HG02840 (cell line): ENCODE data around the gene TMEM30A.
A peak's percentile ranks its signal among the peaks of the same experiment; 100 is the strongest.

Experiments
- ATAC-seq: cut with Tn5 transposase; IDR thresholded peaks from one replicate; pipeline ENCODE4 v1.9.1; 2021; ENCODE audit warnings: mild to moderate bottlenecking, moderate library complexity, moderate number of reproducible peaks; ENCODE audit not compliant: unreplicated experiment, low FRiP score

Gene TMEM30A

DNA sequence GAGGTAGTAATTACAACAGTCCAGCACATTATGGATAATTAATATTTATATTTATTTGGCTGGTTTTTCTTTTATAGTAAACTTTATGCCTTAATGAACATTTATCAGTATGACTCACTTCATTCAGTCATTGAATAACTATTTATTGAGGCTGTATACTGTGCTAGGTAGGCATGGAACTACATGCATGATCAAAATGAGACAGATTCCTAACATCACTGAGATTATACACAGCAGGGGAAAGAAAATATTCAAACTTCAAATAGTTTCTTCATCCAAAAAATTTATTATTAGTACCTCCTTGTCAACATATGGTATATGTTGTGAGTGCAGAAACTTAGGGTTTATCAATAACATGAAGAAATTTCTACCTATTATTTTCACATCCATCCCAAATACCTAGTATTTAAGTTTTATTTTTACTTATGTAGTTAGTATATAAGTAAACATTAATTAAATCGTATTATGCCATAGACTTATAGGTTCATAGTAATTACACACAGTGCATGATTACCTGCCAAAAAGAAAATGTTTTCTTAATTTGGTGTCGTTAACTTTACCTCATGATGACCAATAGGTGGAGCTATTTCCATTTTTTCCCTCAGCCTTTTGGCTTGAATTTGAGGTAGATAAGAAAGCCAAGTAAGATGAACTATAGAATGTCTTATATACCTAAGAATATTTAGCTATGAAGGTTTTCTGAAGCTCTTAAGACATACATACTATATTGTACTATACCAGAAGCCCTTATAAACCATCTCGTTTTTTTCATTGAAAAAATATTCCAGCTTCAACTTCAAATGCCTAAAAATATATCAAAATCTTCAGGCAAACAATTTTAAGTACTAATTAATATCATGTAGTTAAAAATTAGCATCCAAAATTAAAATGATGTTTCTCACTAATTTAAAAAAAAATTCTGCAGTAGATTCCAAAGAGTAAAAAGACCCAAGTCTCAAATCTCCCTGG lies 12.5 kb upstream of the TMEM30A start:
- ATAC-seq: peak; percentile 63

DNA sequence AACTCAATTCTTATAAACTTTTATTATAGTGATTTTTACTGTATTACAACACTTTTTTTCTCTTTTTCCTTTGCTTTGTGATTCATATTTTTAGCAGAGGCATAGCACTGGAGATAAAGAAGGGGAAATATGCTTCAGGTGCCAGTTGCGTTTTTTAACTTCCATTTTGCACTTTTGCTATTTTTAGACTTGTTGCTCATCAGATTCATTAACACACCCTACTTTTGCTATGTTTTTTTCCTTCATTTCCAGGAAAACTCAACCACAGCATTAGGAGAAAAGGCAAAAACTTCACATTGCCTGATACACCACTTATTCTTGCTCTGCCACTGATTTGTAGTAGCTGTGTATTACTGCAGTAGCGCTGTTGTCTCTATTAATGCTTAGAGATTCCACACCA lies 8.0 kb upstream of the TMEM30A start:
- no peak for ATAC-seq

DNA sequence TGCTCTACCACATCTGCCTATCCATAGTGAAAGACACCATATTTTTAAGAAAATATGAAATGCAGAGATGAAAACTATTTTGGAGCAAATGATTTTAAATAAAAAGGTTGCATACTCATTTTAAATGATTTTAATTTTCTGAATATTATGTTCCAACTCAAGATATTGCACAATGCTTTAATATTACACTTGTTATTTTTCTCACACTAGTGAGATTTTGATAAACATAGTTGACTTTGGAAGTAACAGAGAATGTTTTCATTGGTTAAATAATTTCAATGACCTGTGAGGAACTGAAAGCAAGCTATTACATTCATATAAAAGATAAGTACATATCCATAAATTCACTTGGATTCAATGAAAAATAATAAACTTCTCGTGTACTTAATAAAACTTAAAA lies 7.2 kb upstream of the TMEM30A start:
- ATAC-seq: no peak

DNA sequence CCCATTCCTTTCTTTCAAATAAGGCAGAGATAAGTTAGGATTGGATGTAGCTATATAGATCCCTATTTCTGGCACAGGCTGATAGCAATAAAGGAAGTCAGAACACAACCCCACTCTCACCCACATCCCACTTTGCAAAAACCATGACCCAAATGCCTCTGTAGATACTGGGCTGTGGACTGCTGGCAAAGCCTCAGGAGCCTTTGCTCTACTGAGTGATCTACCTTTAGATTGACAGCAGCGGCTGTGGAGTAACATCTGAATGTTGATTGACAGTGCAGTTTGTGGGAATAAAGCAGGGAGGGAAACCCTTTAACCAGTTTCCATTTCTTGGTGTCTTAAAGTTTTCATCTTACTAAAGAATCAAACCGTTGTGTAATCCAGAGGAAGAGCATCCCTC lies 6.7 kb upstream of the TMEM30A start:
- ATAC-seq: no peak

DNA sequence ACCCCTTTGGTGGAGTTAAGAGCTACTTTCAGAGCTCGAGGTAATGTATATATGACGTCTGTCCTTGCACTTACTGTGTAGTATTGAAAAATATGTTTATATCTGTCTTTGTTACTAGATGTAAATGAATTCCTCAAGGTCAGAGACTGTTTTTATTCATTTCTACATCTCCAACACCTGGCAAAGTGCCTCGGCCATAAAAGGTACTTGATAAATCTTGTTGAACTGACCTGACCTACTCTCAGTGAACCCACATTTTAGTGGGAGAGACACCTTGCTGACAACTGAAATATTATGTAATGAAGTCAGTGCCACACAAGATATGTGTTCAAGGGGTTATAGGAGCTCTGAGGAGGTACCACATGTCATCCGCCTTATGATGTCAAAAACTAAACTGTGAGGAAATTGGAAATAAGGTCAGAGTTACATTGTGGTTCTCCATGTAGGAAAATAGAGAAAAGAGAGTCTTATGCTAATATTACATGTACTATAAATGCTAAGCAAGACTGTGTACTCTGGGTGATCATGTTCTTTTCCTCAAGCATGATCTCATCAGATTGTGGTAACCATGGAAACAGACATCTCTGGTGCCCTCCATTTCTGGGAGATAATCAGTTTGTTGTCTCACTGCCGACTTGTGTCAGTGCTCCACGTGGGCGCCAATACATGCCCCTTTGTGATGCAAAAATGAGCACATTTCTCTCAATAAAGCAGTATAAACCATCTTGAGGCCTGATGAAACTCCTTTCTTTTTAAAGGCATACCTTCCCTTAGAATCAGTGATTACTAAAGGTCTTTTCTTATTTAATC lies 5.7 kb upstream of the TMEM30A start:
- ATAC-seq: no peak

DNA sequence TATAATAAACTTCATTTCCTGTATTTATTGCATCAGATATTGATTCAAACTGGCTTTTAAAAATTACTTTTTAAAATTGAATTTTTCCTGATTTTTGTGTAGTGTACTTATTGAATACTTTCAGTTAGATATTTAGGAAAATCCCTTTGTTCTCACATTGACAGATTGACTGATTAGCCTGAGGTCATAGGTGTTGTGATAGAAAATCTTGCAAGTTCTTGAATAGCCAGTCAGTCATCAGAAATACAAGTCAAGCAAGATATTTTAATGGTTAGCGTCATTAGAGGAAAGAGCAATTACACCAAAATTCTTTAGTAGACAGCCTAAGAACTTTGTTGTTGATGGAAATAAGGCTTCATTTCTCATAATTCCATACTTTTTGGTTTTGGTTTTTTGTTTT lies 3.4 kb upstream of the TMEM30A start:
- no peak for ATAC-seq

DNA sequence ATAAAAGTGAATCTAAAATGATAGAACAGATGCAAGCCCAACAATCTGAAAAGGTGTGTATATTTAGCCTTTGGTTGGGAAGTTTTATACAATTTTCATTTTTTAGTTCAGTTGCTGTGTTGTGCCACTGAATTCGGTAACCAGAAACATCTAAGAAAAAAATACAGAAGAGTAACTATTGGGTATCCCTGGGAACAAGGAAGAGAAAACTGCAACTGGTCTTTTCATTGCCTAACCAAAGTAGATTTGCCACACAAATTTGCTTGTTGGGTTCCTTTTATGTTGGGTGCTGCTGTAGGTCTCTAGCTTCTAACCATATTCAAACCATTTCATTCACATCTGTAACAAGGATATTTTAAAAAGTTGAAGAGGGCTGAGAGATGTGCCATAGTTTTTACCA lies 2.8 kb upstream of the TMEM30A start:
- ATAC-seq: no peak

DNA sequence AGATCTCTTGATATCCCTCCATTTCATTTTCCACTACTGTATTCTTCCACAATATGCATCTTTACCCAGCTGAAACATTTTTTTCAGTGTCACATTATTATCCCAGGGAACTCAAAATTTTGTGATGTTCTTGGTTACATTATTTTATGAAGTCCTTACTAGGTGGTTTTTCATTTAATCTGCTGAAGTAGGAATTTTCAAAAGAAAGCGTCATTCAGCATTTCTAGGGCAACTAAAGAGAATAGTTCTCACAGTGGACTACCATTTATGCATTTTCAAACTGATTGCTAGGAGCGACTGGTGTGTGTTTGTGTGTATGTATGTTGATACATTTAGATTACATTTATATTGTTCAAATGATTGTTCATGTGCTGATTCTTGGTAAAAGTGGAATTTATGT lies 2.4 kb upstream of the TMEM30A start:
- ATAC-seq: no peak

DNA sequence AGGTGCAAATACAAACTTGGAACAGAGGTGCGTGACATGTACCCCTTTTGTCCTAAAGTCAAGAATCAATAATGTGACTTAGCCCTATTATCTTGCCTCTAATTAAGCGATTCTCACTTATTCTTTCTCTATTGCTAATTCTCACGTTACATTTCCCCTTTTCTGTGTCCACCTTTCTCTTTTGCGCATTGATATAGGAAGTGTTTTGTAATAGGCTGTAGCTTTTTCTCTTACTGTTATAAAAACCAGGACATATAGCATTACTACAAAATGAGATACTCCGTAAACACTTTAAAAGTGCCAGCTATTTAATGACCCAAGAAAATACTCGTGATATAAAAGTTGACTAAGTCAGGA lies 669 bp upstream of the TMEM30A start:
- ATAC-seq: no peak

DNA sequence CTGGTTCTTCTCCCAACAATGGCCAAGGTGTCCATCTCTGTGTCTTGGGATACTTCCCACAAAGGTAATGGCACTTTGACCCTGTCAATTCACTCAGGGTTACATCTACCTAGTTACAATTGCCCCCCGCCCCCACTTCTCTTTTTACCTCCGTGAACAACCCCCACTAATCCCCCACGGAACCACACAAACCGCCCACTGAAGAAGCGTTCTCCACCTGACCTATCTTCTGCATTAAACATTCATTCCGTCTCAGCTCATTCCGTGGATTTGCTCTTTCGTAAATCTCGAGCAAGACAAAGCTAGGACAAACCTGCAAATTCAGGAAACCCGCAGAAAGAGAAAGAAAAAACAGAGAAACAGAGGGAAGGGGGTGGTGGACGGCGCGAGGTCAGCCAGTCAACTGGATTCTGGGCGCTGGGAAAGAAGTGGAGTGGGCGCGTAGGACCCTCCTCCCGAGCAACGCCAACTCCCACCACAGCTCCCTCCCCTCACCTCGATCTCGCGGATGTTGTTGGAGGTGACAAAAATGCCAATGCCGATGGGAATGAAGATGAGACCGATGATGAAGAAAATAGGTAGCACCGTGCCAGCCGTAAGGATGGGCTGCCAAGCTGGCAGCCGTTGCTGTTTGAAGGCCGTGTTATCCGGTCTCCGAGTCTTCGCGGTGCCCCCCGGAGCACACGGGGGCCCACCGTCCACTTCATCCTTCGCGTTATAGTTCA lies 523 bp downstream of the TMEM30A start:
- peak; percentile 24 for ATAC-seq

DNA sequence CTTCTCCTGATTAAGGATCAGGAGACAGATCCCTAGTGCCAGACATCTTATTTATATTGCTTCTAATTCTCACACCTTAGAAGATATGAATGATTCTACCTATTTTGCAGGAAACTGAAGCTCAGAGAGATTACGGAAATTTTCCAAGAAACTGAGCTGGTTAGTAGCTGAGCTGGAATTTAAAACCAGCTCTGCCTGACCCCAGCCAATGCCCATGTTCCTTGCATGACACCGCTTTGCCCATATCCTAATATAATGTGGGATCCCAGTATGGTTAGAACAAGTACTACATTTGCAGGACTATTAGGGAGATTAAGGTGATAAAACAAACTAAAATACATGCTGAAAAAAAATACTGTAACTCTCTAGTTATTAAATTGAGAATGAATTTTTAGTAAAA lies 1.9 kb downstream of the TMEM30A start:
- no peak for ATAC-seq

DNA sequence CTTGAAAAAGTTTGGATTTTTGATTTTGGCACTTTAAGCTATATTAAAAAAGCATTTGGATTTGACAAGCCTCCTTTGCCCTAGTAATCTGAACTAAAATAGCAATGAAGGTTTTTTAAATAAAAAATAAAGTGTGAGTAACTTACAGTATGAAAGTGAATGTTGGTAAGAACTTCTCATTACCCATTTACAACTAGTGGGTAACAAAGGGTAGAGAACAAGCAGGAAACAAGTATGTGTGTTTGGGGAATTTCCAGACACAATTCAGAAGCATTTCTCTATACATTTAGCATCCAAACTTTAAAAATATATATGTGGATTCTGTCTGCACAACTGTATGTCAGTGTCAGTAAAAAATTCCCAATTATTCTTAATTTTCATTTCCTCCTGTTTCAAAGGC lies 2.9 kb downstream of the TMEM30A start:
- no peak for ATAC-seq

DNA sequence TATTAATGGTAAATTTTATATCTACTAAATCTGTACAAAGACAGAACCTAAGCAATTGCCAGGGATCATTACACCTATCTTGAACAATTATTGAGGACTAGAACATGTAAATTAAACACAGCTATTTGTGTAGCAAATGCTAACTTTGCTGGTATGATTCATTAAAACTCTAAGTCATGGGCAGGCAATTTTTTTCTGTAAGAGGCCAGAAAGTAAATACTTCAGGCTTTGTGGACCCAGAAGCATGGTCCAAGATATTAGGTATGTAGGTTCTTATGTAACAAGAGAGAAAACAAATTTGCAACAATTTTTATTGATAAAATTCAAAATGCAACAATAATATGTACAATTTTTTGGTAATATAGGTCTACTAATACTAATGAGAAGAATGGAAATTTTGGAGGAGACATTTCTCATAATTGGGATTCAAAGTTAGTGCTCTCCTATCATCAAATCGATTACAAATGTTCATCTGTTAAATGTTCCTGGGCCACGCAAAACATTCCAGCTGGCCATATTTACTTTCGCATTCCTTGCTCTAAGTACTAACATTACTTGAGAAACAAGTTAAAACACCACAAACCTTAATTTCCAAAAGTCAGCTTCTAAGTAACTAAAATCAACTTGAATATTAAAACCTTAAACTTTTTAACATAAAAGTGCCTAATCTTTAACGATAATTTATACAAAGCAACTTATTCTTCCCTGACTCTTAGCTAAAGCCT lies 4.3 kb downstream of the TMEM30A start:
- ATAC-seq: no peak

DNA sequence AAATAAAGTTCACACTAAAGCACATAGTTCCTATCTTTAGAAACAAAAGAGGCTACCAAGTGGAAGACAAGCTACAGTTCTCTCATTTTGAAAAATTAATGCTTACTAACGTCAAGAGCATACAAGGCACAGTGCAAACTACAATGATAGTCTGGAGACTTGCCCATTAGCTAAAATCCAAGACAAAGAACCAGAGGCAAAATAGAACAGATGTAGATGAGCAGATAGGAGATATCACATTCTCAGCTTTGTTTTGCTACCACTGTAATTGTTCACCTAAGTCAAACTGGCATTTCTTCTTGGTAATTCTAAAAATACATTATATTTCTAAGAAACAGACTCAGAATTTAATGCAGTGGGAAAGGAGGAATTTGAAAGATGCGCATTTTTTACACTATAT lies 5.2 kb downstream of the TMEM30A start:
- no peak for ATAC-seq

DNA sequence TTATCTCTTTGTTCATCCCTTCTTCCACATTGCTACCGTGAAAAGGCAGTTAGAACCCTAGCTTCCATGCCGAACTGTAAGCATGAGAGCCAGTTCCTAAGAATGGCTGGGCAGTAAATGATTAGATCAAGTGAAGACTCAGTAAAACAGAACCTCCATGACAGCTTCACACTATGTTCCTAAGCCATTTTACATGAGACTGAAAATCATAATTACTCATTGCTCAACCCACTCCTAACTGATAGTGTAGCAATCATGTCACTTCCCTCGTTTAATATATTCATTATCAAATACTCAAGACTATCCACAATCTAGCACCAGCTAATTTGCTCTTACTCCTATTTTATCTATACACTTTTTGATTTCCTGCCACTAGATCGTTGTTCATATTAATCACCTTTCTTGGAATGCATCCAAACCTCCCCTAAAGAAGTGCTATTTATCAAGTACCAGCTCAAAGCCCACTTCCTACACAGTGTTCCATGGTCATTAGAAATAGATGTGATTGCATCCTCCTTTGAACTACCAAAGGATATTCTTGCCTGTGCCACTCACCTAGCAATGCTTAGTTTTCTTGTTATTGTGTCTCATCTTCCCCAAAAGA lies 6.0 kb downstream of the TMEM30A start:
- ATAC-seq: no peak

DNA sequence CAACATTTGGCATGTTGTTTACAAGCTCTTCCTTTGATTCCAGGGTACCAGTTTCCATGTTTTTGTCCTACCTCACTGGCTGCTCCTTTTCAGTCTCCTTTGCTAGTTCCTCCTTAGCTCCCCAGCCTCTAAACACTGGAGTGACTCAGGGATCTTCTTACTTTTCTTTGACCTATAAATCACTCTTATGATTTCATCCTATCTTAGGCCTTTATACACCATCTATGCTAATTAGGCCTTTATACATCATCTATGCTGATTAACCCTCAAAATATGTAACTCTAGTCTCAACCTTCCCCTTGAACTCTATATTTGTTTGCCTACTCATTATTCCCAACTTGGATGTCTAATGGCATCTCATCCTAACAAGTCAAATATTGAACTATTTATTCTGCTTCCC lies 9.5 kb downstream of the TMEM30A start:
- no peak for ATAC-seq

DNA sequence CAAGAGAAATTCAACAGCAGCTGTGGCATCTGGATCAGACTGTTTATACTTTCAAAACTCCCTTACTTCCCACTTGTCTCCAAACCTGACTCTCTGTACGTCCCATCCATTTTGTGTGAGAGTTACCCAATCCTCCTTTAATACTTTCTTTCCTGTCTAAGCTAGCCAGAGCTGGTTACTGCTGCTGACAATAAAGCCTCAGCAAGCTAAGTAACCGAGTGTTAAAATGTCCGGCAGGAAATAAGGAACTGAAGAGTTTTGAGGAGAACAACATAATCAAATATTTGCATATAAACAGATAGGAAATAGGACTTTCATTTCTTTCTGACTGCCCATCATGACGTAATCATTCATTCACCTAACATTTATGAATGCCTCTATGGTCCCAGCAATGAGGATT lies 11.6 kb downstream of the TMEM30A start:
- ATAC-seq: no peak

DNA sequence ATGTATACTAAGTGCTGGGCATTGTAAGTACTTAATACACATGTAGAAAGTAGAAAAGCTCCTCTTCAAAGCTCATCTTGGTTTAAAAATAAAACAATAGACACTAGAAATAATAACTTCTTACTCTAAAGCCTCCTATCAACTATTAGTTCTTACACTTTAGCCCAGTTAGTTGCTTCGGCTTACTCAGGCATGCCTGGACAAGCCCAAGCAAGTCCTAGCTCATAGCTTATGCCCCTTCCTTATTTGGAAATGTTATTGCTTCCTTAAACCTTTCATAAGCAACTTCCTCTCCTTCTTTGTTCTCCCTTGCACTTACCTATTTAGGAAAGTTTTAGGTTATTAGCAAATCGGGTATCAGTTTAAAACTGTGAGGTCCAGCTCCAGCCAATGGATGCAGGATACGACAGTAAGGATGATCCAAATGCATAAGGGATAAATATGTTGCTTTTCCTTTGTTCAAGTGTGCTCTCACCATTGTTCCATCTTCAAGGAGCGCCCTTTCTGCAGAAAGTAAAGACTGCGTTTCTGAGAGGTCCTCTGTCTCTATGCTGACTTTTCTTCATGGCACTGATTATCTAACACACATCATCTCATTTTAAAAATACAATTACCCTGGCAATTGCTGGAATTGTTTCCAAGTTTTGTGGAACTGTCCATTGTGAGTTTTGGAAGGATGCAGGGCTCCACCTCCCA lies 12.3 kb downstream of the TMEM30A start:
- ATAC-seq: no peak

DNA sequence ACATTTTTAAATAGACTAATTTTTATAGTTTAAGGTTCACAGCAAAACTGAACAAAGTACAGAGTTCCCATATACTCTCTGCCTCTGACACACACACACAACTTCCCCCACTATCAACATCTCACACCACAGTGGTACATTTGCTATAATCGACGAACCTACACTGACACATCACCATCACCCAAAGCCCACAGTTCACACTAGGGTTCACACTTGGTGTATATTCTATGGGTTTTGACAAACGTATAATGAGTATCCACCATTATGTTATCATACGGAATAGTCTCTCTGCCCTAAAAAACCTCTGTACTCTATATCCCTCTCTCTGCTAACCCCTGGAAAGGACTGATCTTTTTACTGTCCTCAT lies 15.6 kb downstream of the TMEM30A start:
- no peak for ATAC-seq
